Psoas muscle (tissue), 8 donors: ENCODE measurements around the gene CHCHD3. TPM values are rescaled to one million over a fixed set of nuclear protein-coding genes. Genes with fewer than 3 reads are reported as not detected.

Experiments
- ATAC-seq, 4 donors: fragments of 200-7000 bp; cut with Tn5 transposase; one replicate each; pipeline ENCODE4 v1.9.1; 2020; ENCODE audit warnings: moderate library complexity in 3 of 4, mild to moderate bottlenecking in 2 of 4
- DNase-seq, 2 donors: peaks; one replicate each; pipeline ENCODE4 v3.0.0-alpha.2; 2020
- H3K27ac ChIP-seq: fragments of 200-600 bp; one replicate; pipeline ENCODE4 v1.8.0; 2022
- H3K27me3 ChIP-seq, 3 donors: fragments of 200-600 bp in 1 of 3; one replicate each; pipeline versions ENCODE4 v1.6.1 to v1.8.0; 2013 to 2022; ENCODE audit warnings: low read length in 2 of 3, mild to moderate bottlenecking in 2 of 3, moderate library complexity in 1 of 3; ENCODE audit not compliant: insufficient read depth in 3 of 3
- H3K36me3 ChIP-seq, 2 donors: fragments of 200-600 bp in 1 of 2; one replicate each; pipeline versions ENCODE4 v1.6.1 to v1.8.0; 2013 to 2022; ENCODE audit warnings: low read depth in 1 of 2, mild to moderate bottlenecking in 1 of 2, moderate library complexity in 1 of 2; ENCODE audit not compliant: insufficient read depth in 1 of 2
- H3K4me1 ChIP-seq: fragments of 200-600 bp; one replicate; pipeline ENCODE4 v1.8.0; 2022
- H3K4me3 ChIP-seq: fragments of 200-600 bp; one replicate; pipeline ENCODE4 v1.8.0; 2022; ENCODE audit warnings: mild to moderate bottlenecking
- H3K9me3 ChIP-seq: fragments of 200-600 bp; one replicate; pipeline ENCODE4 v1.8.0; 2022
- CTCF ChIP-seq: fragments of 200-600 bp; IDR thresholded peaks from one replicate; pipeline ENCODE4 v1.8.0; 2022; ENCODE audit warnings: antibody characterized with exemption
- WGBS, 3 donors: extraction: QIAGEN DNeasy Blood & Tissue Kit; methylation state at CpG; one replicate each; pipeline versions ENCODE4 v1.1.6 to v1.1.7; 2013; 5-methylcytosine and 5-hydroxymethylcytosine counted together
- intact Hi-C, 2 donors: fragments of 100-400 bp; cut with DNase I; formaldehyde crosslinking; loops; one replicate each; pipeline versions ENCODE4 v1.11.0 to v1.14.2; 2022
- polyA plus RNA-seq, 3 donors: library from polyadenylated mRNA; stranded (reverse); fragments of 200-250 nt; gene quantifications; one replicate each; pipeline ENCODE4 v1.2.3, GENCODE V29; 2013
- total RNA-seq, 4 donors: library from RNA; stranded (reverse); fragmentation: NEBNext Ultra II Directional in 2 of 4; extraction: Animal tissue kit (Norgen Biotek cat#: 25700) in 2 of 4; gene quantifications; one replicate each; pipeline versions ENCODE4 v1.2.1 to v1.2.4, GENCODE V29; 2021 to 2023
- donor health status: healthy with polysubstance abuse.
- donor health status: DM: no; HTN: no; CAD: no; lungs with moderate emphysema.
- donor health status: Bipolar disorder and iron deficiency.
- donor health status: healthy.
- donor health status: DM: yes; HTN: yes; CAD: no.
- donor health status: DM: no; HTN: no; CAD: no.
- donor health status: DM: no; HTN: no; CAD: no.
- donor health status: DM: yes; HTN: yes; CAD: no.

Gene CHCHD3
- total and polyA plus RNA-seq, 7 donors: 129 to 206 (median 184) TPM

- TF ChIP-seq CTCF: no peak
- no peaks in the 10 kb centered on the region for H3K4me1 ChIP-seq
- DNase-seq (no peak), ATAC-seq (no peak)
- no peaks in the 10 kb centered on the region for H3K9me3 ChIP-seq
- no peaks in the 10 kb centered on the region for H3K36me3 ChIP-seq
- H3K27me3 ChIP-seq: peaks cover 0 to 2% (median 0%) of the 10 kb centered on the region in 3 donors
- H3K27ac ChIP-seq: no peak overlapping the region
- 87 to 97% (median 91%) methylated on average over 2 of the region's 2 CpGs for WGBS, 3 donors
- intact Hi-C loops: no loop called here
- H3K4me3 ChIP-seq: no peak overlapping the region
Measured at GRCh38 chr7:132769280-132769679, 312.6 kb downstream of the CHCHD3 start.

GRCh38 chr7:132768099-132768498, 313.8 kb downstream of the CHCHD3 start:
- no peak for ATAC-seq
- no peak for TF ChIP-seq CTCF
- peaks cover 0 to 2% (median 0%) of the 10 kb centered on the region in 3 donors for H3K27me3 ChIP-seq
- intact Hi-C loops: no loop called here
- 77 to 83% (median 80%) methylated on average over 3 of the region's 3 CpGs for WGBS, 3 donors
- DNase-seq: no peak
- no peak overlapping the region for H3K27ac ChIP-seq
- no peaks in the 10 kb centered on the region for H3K4me1 ChIP-seq
- H3K4me3 ChIP-seq: no peak overlapping the region
- no peaks in the 10 kb centered on the region for H3K9me3 ChIP-seq
- H3K36me3 ChIP-seq: no peaks in the 10 kb centered on the region

- Histone ChIP-seq H3K9me3 (no peaks in the 10 kb centered on the region), H3K4me3 (no peak overlapping the region), H3K4me1 (no peaks in the 10 kb centered on the region), H3K36me3 (no peaks in the 10 kb centered on the region), H3K27me3 (peaks cover 0 to 2% (median 0%) of the 10 kb centered on the region in 3 donors), H3K27ac (no peak overlapping the region)
- no peak for TF ChIP-seq CTCF
- ATAC-seq (no peak), DNase-seq (no peak)
- WGBS, 3 donors: 81 to 88% (median 87%) methylated on average over 5 of the region's 5 CpGs
- intact Hi-C loops: no loop called here
Measured at GRCh38 chr7:132767378-132767777, 314.5 kb downstream of the CHCHD3 start.

- H3K4me3 ChIP-seq: no peak overlapping the region
- peaks cover 0 to 2% (median 0%) of the 10 kb centered on the region in 3 donors for H3K27me3 ChIP-seq
- intact Hi-C loops: no loop called here
- no peak overlapping the region for H3K27ac ChIP-seq
- no peaks in the 10 kb centered on the region for H3K9me3 ChIP-seq
- no peaks in the 10 kb centered on the region for H3K36me3 ChIP-seq
- no peaks in the 10 kb centered on the region for H3K4me1 ChIP-seq
- no peak for ATAC-seq
- no peak for DNase-seq
- WGBS, 3 donors: 36 to 63% (median 58%) methylated on average over 1 of the region's 1 CpG
- no peak for TF ChIP-seq CTCF
Measured at GRCh38 chr7:132766660-132767059, 315.2 kb downstream of the CHCHD3 start.

- no peak for ATAC-seq
- 81 to 83% (median 83%) methylated on average over 11 of the region's 11 CpGs for WGBS, 3 donors
- Histone ChIP-seq H3K27ac (no peak overlapping the region), H3K9me3 (no peaks in the 10 kb centered on the region), H3K4me1 (no peaks in the 10 kb centered on the region), H3K4me3 (no peak overlapping the region), H3K27me3 (peaks cover 0 to 2% (median 0%) of the 10 kb centered on the region in 3 donors), H3K36me3 (no peaks in the 10 kb centered on the region)
- TF ChIP-seq CTCF: no peak
- intact Hi-C loops: loop anchor here in 1 of 2 donors (2.0 kb wide), 1 partner anchor 67 kb away; no protein-coding TSS in a partner anchor
- DNase-seq: no peak
Measured at GRCh38 chr7:132765861-132766260, 316.0 kb downstream of the CHCHD3 start.
